ENCODE results near the gene RPTOR.
A peak's percentile ranks its signal among the peaks of the same experiment; 100 is the strongest.

The RPTOR gene

DNA sequence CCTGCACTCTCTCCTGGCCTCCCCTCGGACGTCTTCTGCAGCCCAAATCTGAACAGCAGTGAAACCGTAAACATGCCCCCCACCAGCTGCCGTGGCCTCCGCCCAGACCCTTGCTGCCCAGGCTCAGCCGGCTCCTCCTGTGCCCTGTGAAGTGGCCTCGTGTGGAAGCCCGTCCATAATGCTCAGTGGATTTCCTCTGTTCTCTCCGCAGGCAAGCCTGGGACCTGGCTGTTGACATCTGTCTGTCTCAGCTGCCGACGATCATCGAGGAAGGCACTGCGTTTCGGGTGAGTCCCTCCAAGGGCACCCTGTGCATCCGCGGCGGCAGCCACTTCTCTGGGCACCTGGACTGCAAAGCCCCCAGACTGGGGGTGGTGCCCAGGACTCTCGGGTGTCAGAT is 293.1 kb downstream of the RPTOR start:
- no peak for DNase-seq

DNA sequence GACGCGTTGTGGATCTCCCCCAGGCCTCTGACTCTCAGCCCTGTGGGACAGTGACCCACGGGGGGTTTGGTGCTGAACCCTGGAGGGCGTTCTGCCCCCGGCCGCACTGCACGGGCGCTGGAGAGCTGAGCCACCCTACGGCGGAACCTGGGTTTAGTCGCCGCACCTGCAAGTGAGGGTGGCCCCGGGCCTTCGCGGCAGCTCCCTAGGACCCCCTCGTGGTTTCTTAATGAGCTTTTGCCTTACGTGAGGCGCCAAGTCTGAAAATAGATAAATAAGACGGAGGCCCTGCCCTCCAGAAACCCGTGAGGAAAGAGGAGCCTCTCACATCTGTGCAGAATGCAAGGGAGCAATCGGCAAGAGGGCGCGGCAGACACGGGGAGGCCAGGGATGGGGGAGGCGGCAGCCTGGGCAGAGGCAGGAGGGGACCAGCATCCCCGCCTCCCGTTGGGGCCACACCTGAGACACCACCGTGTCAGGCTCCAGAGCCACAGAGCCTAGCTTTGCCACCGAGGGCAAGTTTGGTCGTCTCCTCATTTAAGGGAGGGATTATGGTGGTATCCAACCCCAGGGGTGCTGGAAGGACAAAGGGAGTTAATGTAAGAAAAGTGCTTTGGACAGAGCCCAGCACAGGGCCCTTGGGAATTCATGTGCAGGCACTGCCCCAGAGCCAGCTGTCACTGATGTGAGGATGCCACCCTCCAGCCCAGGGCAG is 293.8 kb downstream of the RPTOR start:
- no peak for DNase-seq

DNA sequence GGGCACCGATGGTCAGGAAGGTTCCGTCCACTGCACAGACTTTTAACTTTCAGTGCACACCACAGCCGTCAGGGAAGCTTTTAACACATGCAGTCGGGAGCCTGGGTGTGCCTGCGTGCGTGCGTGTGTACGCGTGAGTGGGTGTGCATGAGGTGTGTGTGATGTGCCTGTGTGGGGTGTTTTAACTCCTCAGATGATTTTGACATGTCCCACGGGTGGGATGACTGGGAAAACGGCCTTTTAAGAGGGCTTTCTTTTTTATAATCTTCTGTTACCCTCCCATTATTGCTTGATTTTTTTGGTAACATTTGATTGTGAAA is 294.3 kb downstream of the RPTOR start:
- no peak for DNase-seq

DNA sequence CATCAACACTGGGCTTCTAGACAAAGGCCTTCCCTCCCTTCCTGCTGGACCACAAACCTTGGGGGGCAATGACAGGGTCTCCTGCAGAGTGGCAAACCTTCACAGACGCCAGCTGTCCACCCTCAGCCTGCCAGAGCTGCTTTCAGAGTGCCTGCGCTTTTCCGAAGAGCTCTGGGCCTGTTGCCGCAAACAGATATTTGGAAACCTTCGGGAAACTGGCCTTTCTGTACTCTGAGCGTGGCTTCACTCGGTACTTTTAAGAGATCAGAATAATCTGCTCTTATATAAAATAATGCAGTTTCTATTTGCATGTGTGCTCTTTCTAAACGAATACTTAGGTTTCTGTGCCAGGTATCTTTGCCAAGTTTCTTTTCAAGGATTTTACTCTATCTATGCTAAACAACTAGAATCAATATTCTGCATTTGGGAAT is 294.9 kb downstream of the RPTOR start:
- DNase-seq, result peak in 4 of 14 donors; percentile 12 to 62 (median 34)

DNA sequence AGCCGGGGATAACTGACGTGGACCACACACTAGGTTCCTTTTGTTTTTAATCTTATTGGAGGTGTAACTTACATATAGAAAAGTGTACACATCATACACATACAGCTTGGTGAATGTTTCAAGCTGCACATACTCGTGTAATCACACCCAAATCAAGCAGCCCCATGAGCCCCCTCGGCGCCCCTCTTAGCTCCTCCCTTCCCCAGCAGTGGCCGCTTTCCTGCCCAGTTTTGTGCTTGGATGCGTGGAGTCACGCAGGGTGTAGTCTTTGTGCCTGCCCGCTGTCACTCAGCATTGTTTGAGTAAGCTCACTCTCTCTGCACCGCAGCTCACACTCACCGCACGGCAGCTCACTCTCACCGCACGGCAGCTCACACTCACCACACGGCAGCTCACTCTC is 295.3 kb downstream of the RPTOR start:
- no peak for DNase-seq

DNA sequence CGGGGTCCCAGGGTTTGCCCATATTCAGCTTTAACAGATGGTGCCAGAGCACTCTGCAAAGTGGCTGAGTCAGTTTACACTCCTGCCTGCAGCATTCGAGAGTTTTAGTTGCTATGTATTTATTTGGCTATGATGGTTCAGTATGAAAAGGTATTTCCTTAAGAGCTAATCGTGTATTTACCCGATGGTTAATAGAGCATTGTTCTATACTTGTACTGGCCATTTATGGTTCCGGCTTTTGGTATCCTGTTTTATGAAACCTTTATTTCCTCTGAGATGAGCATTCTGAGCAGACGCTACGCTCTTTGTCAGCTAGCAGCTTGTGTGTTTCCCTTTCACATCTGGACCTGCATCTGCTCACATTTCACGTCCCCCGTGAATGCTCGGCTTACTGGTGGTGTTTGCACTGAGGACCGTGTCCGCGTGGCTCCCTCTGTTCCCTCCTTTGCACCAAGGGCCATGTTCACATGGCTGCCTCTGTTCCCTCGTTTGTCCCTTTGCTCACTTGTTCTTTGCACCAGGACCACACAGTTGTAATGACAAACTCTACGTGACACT is 297.9 kb downstream of the RPTOR start:
- no peak for DNase-seq

DNA sequence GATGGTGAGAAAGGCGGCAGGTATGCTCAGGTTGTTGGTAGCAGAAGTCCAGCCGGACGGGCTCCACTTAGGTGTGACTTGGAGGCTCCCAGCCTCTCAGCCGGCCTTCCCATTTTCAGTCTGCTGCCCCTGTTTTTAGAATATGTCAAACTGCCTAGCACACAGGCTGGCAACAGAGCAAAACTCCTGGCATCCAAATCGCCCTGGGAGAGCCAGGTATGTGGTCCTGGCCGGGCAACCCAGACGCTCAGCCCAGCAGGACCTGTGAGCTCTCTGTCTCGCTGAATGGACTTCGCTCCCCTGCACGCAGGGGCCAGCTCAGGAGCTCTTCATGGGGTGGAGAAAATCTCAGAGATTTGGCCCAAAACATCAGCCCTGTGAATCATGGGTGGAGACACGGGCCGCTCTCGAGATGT is 299.1 kb downstream of the RPTOR start:
- peak in 1 of 14 donors; percentile 25 for DNase-seq

DNA sequence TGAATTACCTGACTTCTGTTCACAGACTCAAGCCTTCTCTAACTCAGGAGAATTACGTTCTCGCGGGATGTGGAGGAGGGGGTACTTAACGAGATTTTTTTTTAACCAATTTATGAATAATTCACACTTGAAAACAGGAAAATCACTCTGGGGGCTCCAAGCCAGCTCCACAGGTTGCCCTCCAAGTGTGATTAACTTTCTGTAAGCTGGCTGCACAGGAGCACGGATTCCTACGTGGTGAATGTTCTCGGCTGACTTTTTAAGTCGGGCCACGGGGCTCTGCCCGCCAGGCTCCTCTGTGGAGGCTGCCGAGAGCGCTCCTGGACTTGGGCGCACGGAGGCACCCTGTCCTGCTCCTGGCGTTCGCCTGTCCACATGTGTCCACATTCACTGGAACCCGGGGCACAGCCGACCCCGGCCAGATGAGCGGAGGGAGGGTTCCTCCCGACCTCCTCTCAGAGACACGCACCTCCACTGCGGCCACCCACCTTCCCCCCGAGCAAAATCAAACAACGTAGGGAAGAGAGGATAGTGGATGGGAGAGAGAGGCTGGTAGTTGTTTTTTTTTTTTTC is 299.9 kb downstream of the RPTOR start:
- DNase-seq, result no peak

DNA sequence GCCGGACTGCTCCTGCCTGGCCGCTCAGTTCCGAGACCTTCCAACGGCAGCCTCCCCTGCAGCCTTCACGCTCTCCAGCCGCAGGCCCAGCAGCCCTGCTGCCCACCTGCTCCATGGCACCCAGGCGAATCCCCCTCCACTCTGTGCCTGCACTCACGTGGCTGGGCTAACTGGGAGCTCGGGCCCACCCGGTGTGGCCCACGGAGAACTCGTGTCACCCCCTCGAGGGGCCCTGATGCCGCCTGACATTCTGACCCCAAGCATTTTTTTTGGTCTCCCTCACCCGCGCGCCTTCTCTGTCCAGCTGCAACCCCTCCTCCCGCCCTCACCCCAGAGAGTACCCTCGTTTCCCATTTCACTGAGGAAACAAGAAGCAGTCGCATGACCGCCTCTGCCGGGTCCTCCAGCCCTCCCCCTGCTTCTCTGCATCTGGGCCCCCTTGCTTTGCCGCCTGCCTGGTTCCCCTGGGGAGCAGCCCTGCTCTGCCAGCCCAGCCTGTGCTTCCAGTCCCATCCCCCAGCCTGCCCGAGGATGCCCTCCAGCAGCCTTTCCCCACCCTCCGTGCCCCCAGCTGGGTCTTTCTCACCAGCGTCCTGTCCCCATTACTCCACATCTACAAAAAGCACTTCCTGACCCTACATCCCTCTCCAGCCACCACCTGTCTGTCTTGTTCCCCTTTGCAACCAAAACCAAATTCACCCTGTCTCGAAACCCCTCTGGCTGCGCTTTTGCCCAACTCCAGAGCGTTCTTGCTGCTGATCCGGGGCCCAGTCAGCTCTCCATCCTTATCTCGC is 300.6 kb downstream of the RPTOR start:
- no peak for DNase-seq

DNA sequence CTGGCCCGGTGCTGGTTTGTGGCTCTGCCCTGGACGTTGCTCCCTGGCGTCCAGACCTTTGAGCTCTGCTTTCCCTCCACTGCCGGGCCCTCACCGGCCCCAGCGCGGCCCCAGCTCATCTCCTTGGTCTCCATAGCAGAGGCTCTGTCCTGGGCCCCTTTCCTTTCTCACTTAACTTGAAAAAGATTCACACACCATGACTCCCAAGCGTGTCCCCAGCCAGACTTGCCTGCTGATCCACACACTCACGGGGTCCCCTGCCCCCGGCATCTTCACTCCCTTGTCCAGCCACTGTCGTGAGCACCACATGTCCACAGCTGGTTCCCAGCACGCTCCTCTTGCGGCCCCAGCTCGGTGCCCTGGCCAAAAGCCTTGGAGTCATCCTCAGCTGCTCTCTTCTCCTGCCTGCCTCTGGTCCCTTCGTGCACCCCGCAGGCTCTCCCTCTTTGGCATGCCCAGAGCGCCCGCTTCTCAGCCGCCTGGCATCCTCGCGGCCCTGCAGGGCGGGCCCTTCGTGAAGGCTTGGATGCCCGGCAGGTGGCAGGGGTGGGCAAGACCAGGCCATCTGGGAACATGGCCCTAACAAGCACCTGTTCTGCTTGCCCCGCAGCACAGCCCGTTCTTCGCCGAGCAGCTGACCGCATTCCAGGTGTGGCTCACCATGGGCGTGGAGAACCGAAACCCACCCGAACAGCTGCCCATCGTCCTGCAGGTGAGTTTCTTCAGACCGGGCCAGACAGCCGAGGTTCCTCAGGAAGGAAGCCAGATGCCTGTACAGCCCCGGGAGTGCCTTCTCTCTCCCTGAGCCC is 301.4 kb downstream of the RPTOR start:
- peak in 1 of 14 donors; percentile 47 for DNase-seq

DNA sequence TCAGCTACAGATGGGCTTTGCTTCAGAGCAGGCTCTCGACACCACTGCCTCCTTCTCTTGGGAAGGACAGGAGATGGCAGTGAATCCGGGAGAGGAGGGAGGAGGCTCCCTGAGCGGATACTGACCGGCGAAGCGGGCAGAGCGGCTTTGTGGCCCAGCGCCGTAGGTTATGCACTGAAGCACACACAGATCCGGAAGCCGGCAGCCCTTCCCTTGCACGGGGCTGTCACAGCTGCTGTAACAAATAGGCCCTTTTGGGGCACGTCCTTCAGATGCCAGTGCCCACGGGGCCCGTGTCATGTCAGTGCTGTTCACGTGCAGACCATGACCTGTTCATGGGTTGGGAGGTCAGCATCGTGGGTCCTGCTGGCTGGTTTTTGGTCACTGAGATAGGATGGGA is 302.3 kb downstream of the RPTOR start:
- DNase-seq, result no peak

DNA sequence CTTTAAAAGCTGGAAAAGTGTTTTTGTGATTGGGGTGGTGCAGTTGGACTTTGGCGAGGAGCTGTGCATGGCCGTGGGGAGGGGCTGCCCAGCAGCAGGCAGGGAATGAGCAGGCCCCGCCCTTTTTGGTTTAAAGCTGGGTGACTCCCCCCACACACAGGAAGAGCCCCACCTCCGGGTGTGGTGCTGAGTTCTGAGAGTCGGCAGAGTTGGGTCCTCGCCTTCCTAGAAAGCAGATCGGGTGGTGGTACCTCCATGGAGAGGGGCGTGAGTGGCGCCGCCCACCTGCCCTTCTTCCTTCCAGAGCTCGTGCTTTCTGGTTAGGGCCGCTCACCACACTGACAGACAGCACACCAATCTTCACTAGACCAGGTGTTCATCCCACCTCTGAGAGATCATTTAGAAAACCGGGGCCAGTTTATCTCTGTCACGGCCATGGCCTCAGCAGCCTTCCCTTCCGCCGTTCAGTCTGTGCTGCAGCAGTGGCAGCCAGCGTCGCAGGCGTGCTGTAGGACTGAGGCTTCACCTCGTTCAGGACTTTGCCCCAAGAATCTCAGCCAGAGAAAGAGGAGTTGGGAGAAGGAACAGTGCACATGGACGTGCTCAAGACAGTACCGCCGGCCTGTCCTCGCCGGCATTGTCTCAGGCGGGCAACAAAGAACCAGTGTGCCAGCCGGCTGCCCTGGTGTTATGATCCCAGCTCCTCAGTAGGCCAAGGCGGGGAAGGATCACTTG is 303.0 kb downstream of the RPTOR start:
- DNase-seq, result no peak

DNA sequence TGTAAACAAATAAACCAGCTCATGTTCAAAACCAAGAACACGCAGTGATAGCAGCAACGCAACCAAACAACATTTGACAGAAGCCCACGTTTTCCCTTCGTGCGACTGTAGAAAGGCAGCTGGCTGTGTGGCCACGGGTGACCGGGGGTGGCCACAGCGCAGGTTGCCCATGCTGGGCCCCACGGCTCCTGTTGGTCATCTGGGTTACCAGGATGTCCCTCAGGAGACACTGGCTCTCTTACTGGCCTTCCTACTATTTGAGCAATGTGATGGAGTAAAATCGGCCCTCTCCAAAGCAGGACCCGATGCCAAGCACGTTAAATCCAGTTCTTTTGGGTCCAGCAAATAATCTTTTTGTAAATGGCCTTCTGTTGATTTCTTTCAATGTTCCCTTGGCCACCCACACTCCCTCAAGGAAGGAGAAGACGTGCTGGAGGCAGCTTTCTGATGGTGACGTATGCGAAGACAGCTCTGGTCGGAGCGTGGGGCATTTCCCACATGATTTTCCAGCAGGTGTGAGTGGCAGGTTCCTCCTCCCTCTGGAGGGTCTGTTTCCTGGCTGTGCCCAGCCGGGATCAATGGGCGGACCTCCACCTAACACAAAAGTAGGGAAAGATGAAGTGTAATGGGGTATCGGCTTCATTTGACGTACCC is 303.9 kb downstream of the RPTOR start:
- DNase-seq, result no peak

DNA sequence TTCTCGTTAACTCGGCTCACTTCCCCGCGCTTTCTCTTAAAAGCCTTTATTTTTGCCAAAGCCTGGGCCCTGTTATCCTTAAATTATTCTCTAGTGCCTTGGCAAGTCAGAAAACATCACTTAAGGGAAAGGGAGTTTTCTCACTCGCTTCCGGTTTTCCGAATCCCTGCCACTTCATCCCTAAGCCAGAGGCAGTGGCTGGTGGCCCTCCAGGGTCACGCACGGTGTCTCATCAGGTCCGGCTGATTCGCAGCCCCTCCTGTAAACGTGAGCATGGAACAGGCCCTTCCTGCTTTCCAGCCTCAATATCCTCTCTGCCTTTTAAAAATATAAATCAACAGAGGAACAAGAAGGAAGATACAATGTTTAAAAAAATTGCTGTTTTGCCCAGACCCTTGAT is 304.5 kb downstream of the RPTOR start:
- no peak for DNase-seq

DNA sequence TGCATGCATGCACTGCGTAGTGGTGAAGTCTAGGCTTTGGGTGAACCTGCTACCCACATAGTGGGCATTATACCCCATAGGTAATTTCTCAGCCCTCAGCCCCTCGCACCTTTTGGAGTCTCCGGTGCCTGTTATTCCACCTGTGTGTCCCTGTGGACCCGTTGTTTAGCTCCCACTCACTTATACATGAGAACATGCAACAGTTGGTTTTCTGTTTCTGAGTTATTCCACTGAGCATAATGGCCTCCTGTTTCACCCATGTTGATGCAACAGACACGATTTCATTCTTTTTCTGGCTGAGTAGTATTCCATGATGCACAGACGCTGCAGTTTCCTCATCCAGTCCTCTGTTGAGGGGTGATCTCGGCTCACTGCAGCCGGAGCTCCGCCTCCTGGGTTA is 305.5 kb downstream of the RPTOR start:
- DNase-seq, result no peak

DNA sequence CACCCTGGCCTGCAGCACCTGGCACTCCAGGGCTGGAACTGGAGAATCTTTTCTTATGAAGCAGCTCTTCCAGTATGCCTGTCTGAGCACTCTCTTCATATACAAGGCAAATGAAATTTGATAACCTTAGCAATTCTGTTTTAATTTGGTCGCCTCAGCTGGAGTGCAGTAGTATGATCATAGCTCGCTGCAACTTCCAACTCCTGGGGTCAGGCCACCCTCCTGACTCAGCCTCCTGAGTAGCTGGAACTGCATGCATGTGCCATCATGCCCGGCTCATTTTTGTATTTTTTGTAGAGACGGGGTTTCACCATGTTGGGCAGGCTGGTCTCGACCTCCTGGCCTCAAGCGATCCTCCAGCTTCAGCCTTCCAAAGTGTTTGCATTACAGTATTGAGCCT is 306.2 kb downstream of the RPTOR start:
- no peak for DNase-seq

DNA sequence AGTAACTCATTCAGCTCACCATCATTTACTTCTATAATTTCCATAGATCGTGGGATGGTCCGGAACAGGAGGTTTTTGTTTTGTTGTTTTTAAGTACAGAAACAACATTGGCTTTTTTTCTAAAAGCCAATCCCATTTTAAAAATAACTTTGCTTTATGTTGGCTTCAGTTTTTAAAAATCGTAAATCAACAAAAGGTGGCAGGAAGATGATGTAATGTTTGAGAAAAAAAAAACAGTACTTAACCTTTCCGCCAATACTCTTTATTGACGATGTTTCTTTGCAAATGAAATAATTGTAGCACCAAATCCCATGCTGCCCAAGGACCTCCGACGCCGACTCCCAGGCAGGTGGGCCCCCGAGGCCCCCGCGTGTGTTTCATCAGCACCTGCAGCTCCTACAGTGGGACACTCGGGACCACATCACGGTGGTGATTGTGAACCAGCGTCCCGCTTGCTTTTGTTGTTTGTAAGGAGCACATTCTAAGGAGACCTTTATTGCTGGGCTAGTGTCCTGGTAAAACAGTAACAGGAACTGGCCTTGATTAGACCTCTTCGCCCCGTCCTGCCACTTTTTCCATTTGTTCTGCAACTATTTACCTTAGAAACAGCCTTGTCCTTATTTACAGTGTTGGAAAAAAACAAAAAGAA is 306.8 kb downstream of the RPTOR start:
- DNase-seq, result no peak

DNA sequence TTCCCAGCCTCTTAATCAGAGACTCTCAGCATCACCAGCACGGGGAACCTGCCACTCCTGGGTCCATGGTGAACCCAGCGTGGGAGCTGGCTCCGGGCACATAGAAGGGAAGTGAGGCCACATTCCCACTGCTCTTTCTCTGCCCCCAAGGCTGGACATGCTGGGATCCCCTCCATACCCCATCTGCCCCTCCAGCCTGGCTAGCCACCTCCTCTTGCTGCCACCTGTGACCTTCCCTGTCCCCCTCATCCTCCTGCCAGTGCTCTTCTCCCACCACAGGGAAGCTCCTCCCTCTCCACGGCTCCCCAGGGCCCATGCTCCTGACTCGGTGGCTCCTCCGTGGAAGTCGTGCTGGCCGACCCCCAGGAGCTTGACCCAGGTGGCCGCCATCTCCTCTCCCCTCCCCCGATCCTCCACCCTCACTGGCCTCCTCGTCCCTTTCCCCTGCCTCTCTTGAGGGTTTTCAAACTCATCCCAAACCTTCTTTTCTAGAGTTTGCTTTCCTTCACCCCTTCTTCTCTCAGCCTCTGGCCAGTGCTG is 307.9 kb downstream of the RPTOR start:
- DNase-seq, result no peak

DNA sequence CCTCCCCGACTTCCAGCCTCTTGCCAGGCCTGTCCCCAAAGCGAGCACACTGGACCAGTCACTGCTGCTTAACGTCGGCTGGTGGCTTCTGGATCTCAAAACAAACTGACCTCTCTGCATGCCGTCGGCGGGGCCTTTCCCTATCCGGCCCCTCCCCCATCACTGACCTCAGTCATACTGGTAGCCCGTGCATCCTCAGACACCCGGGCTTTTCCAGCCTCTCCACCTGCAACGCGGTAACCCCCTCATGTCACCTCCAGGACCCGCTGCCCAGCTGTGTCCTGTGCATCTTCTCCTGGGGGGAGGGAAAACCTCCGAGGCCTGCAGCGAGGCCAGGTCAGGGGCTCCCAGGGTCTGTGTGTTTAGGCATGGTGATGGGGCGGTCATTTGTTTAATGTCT is 308.4 kb downstream of the RPTOR start:
- no peak for DNase-seq

DNA sequence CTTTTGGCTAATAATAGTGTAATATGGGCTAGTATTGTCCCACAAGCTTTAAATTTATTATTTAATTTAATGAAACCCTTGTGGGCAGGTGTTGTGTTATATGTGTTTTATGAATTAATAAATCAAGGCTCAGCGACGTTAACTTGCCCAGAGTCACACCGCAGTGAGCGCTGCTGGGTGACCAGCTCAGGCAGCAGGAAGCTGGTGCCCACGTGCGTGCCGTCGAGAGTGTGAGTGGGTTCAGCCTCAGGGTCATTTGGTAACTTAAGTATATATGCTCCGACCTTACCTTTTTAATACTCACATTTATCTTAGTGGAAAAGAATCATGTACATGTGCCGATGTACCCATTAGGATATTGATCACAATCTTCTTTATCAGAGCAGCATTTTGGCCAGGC is 309.6 kb downstream of the RPTOR start:
- no peak for DNase-seq

All from C1 segment of cervical spinal cord (tissue), 14 donors.